HepG2 (cell line): Measurements from ENCODE around the gene RPS19. TPM values are rescaled to one million over a fixed set of nuclear protein-coding genes. Genes with fewer than 3 reads are reported as not detected.

Experiments
- AGO1 ChIP-seq: fragments of 200-400 bp; formaldehyde crosslinking; IDR thresholded peaks from 2 replicates; pipeline ENCODE4 v1.6.1; 2017; ENCODE audit warnings: mild to moderate bottlenecking, low read depth, low read length, moderate library complexity; ENCODE audit not compliant: poor library complexity, severe bottlenecking
- CBFB ChIP-seq: sonication (generic); formaldehyde crosslinking; IDR thresholded peaks from 2 replicates; pipeline ENCODE4 v1.4.0; 2020; ENCODE audit warnings: missing genetic modification reagents
- CREB1 ChIP-seq, 2 experiments: fragments of 450-650 bp in 1 of 2; IDR thresholded peaks; 2 replicates each; pipeline ENCODE4 v1.6.1; 2016 to 2017; ENCODE audit warnings: control low read depth in 1 of 2, mild to moderate bottlenecking in 1 of 2, missing compliant biosample characterization in 1 of 2, missing genetic modification characterization in 1 of 2
- CREM ChIP-seq, 2 experiments: sonication (generic) in 1 of 2; formaldehyde crosslinking in 1 of 2; IDR thresholded peaks; 2 replicates each; pipeline versions ENCODE4 v1.4.0 to v1.6.1; 2016 to 2020; ENCODE audit warnings: antibody characterized with exemption in 1 of 2, mild to moderate bottlenecking in 1 of 2, missing genetic modification reagents in 1 of 2
- FOSL1 ChIP-seq: sonication (generic); formaldehyde crosslinking; IDR thresholded peaks from 2 replicates; pipeline ENCODE4 v1.9.0; 2021; ENCODE audit warnings: missing genetic modification reagents, borderline replicate concordance
- KAT7 ChIP-seq: IDR thresholded peaks from 2 replicates; pipeline ENCODE4 v1.6.1; 2018; ENCODE audit warnings: borderline replicate concordance, missing compliant biosample characterization
- RARG ChIP-seq: sonication (generic); formaldehyde crosslinking; IDR thresholded peaks from 2 replicates; pipeline ENCODE4 v1.4.0; 2020; ENCODE audit warnings: low read depth, mild to moderate bottlenecking, missing genetic modification reagents
- ZFP1 ChIP-seq: IDR thresholded peaks from 2 replicates; pipeline ENCODE4 v1.6.1; 2016
- ZFP36L1 ChIP-seq: sonication (generic); formaldehyde crosslinking; IDR thresholded peaks from 2 replicates; pipeline ENCODE4 v1.8.0; 2022; ENCODE audit warnings: mild to moderate bottlenecking, missing genetic modification reagents, moderate library complexity
- ZNF430 ChIP-seq: sonication (generic); formaldehyde crosslinking; IDR thresholded peaks from 2 replicates; pipeline ENCODE4 v1.9.0; 2021; ENCODE audit warnings: mild to moderate bottlenecking, missing genetic modification reagents
- ZNF552 ChIP-seq: sonication (generic); formaldehyde crosslinking; IDR thresholded peaks from 2 replicates; pipeline ENCODE4 v1.9.0; 2022; ENCODE audit warnings: missing genetic modification reagents, mild to moderate bottlenecking, borderline replicate concordance
- ZNF615 ChIP-seq: sonication (generic); formaldehyde crosslinking; IDR thresholded peaks from 2 replicates; pipeline ENCODE4 v1.5.0; 2020; ENCODE audit warnings: mild to moderate bottlenecking, missing genetic modification reagents, borderline replicate concordance
- polyA plus RNA-seq, 8 experiments: library from polyadenylated mRNA; depleted of rRNA in 3 of 8; stranded (reverse) in 7 of 8; unstranded in 1 of 8; fragments of >200 nt; fragmentation: Illumina TruSeq in 4 of 8; extraction: Trizol in 4 of 8; gene quantifications; 2 replicates each; pipeline versions ENCODE4 v1.2.1 to v1.2.3, GENCODE V29; 2011 to 2016; ENCODE audit warnings: low read depth in 4 of 8, missing spikeins in 1 of 8, mixed read lengths in 1 of 8; ENCODE audit not compliant: insufficient read depth in 1 of 8
- total RNA-seq, 5 experiments: library from RNA; depleted of rRNA; stranded (reverse); fragments of >200 nt; fragmentation: Illumina TruSeq; extraction: Trizol; gene quantifications; 2 replicates each; pipeline ENCODE4 v1.2.3, GENCODE V29; 2016; ENCODE audit warnings: low read depth in 1 of 5
- TF ChIP-seq, protein P1 (sequence below): sonication (generic); formaldehyde crosslinking; IDR thresholded peaks from 2 replicates; pipeline ENCODE4 v1.4.0; 2020; ENCODE audit warnings: missing genetic modification reagents
- TF ChIP-seq, protein P2 (sequence below): sonication (generic); formaldehyde crosslinking; IDR thresholded peaks from 2 replicates; pipeline ENCODE4 v1.4.0; 2020; ENCODE audit warnings: missing genetic modification reagents
- TF ChIP-seq, protein P3 (sequence below): sonication (generic); formaldehyde crosslinking; IDR thresholded peaks from 2 replicates; pipeline ENCODE4 v1.5.0; 2020; ENCODE audit warnings: missing genetic modification reagents, mild to moderate bottlenecking, borderline replicate concordance
- TF ChIP-seq, protein P4 (sequence below): sonication (generic); formaldehyde crosslinking; IDR thresholded peaks from 2 replicates; pipeline ENCODE4 v1.5.1; 2020; ENCODE audit warnings: missing genetic modification reagents, mild to moderate bottlenecking, borderline replicate concordance
- TF ChIP-seq, protein P5 (sequence below): IDR thresholded peaks from 2 replicates; pipeline ENCODE4 v1.6.1; 2012; ENCODE audit warnings: inconsistent platforms
- TF ChIP-seq, protein P6 (sequence below): sonication (generic); formaldehyde crosslinking; IDR thresholded peaks from 2 replicates; pipeline ENCODE4 v1.4.0; 2020; ENCODE audit warnings: mild to moderate bottlenecking, missing genetic modification reagents

Gene RPS19
- total and polyA plus RNA-seq, 2 of the 13 experiments (the other 11 are each of a cell fraction or from before 2014, with no cell fraction given): 1,983 to 4,758 TPM

DNA sequence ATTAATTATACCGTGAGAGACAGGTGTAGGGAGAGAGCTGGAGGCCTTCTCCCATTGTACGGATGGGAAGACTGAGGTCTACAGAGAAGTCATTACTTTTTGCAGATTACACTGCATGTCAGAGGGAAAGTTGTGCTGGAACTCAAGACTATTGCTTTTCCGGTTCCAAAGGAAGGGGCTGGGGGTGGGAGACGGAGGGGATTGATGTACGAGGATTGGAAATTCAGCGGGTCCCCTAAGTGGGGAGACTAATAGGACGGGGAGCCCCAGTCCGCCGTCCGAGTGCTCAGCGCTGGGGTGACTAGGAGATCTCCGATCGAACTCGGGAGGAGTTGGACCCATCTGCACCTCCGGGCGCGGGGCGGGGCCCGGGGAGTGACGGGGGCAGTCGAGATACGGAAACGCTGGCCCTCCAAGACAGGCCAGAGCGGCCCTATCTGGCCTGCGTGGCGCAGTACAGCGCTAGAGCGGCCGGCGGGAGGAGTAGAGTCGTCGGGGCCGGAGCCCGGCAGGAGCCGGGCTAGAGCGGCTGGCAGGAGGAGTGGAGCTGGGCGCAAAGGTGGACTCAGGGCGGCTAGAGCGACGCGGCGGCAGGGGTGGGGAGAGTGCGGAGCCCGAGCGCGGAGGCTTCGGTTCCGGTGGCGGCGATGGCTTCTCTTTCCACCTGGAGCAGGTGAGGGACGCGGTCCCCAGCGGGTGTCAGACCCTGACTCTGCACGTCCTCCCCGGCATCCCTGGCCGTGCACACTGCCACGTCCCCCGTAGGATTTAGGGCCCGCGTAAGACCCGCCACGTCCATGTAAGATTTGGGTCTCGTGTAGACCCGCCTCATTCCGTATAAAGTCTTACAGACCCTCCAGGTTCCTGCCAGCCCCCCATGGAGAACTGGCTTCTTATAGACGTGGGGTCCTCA lies 24.0 kb downstream of the RPS19 start (continued):
- TF ChIP-seq, protein P1, sequence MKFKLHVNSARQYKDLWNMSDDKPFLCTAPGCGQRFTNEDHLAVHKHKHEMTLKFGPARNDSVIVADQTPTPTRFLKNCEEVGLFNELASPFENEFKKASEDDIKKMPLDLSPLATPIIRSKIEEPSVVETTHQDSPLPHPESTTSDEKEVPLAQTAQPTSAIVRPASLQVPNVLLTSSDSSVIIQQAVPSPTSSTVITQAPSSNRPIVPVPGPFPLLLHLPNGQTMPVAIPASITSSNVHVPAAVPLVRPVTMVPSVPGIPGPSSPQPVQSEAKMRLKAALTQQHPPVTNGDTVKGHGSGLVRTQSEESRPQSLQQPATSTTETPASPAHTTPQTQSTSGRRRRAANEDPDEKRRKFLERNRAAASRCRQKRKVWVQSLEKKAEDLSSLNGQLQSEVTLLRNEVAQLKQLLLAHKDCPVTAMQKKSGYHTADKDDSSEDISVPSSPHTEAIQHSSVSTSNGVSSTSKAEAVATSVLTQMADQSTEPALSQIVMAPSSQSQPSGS (CRISPR knock-in tag): peak; percentile 82
- TF ChIP-seq, protein P2, sequence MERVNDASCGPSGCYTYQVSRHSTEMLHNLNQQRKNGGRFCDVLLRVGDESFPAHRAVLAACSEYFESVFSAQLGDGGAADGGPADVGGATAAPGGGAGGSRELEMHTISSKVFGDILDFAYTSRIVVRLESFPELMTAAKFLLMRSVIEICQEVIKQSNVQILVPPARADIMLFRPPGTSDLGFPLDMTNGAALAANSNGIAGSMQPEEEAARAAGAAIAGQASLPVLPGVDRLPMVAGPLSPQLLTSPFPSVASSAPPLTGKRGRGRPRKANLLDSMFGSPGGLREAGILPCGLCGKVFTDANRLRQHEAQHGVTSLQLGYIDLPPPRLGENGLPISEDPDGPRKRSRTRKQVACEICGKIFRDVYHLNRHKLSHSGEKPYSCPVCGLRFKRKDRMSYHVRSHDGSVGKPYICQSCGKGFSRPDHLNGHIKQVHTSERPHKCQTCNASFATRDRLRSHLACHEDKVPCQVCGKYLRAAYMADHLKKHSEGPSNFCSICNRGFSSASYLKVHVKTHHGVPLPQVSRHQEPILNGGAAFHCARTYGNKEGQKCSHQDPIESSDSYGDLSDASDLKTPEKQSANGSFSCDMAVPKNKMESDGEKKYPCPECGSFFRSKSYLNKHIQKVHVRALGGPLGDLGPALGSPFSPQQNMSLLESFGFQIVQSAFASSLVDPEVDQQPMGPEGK (CRISPR knock-in tag): peak; percentile 64; the same call in 1 of the 2 replicates
- TF ChIP-seq, protein P3, sequence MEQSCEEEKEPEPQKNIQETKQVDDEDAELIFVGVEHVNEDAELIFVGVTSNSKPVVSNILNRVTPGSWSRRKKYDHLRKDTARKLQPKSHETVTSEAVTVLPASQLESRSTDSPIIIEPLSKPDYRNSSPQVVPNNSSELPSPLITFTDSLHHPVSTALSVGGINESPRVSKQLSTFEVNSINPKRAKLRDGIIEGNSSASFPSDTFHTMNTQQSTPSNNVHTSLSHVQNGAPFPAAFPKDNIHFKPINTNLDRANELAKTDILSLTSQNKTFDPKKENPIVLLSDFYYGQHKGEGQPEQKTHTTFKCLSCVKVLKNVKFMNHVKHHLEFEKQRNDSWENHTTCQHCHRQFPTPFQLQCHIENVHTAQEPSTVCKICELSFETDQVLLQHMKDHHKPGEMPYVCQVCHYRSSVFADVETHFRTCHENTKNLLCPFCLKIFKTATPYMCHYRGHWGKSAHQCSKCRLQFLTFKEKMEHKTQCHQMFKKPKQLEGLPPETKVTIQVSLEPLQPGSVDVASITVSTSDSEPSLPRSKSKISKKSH (CRISPR knock-in tag): peak; percentile 48; the same call in 1 of the 2 replicates
- TF ChIP-seq FOSL1 (peak; percentile 26; the same call in 1 of the 2 replicates), CREB1 (IDR thresholded peaks at IDR 0.05) (peak; percentile 60), CREB1 (CRISPR knock-in tag; IDR thresholded peaks at IDR 0.05) (peak; percentile 83), CREM (IDR thresholded peaks at IDR 0.05) (peak; percentile 79), CREM (CRISPR knock-in tag; IDR thresholded peaks at IDR 0.05) (no peak), AGO1 (peak; percentile 70), RARG (no peak), ZFP1 (CRISPR knock-in tag) (no peak; the same call in 1 of the 2 replicates), ZNF430 (CRISPR knock-in tag) (peak; percentile 86; the same call in 1 of the 2 replicates), CBFB (CRISPR knock-in tag) (peak; percentile 61; the same call in 1 of the 2 replicates), KAT7 (CRISPR knock-in tag) (peak; percentile 95; the same call in 1 of the 2 replicates), ZFP36L1 (CRISPR knock-in tag) (peak; percentile 72), ZNF615 (CRISPR knock-in tag) (peak; percentile 18; the same call in 1 of the 2 replicates), ZNF552 (no peak; the same call in 1 of the 2 replicates)
- TF ChIP-seq, protein P4, sequence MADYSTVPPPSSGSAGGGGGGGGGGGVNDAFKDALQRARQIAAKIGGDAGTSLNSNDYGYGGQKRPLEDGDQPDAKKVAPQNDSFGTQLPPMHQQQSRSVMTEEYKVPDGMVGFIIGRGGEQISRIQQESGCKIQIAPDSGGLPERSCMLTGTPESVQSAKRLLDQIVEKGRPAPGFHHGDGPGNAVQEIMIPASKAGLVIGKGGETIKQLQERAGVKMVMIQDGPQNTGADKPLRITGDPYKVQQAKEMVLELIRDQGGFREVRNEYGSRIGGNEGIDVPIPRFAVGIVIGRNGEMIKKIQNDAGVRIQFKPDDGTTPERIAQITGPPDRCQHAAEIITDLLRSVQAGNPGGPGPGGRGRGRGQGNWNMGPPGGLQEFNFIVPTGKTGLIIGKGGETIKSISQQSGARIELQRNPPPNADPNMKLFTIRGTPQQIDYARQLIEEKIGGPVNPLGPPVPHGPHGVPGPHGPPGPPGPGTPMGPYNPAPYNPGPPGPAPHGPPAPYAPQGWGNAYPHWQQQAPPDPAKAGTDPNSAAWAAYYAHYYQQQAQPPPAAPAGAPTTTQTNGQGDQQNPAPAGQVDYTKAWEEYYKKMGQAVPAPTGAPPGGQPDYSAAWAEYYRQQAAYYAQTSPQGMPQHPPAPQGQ (CRISPR knock-in tag): no peak
- TF ChIP-seq, protein P5, sequence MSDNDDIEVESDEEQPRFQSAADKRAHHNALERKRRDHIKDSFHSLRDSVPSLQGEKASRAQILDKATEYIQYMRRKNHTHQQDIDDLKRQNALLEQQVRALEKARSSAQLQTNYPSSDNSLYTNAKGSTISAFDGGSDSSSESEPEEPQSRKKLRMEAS: peak; percentile 49; the same call in 1 of the 2 replicates
- TF ChIP-seq, protein P6, sequence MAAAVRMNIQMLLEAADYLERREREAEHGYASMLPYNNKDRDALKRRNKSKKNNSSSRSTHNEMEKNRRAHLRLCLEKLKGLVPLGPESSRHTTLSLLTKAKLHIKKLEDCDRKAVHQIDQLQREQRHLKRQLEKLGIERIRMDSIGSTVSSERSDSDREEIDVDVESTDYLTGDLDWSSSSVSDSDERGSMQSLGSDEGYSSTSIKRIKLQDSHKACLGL: peak; percentile 48; the same call in 1 of the 2 replicates
